Suppressor macrophage (primary cell): Measurements from ENCODE around the gene KLRC4.
A peak's percentile ranks its signal among the peaks of the same experiment; 100 is the strongest.
"Not testable (repeated sequence)": the region's sequence is repeated elsewhere in the genome, so short reads cannot be mapped to it uniquely, and the experiment has no call there.

Experiments
- DNase-seq, 4 experiments: peaks; one replicate each; pipeline ENCODE4 v3.0.0-alpha.2; 2020 to 2022
- total RNA-seq, 17 experiments: gene quantifications; one replicate each; lab custom pipeline; 2026; ENCODE audit warnings: mixed read lengths in 6 of 17, inconsistent platforms in 3 of 17; lab: John Stamatoyannopoulos, UW

Gene KLRC4, protein sequence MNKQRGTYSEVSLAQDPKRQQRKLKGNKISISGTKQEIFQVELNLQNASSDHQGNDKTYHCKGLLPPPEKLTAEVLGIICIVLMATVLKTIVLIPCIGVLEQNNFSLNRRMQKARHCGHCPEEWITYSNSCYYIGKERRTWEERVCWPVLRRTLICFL
- 0 to 0.36 (median 0) reads per million in 17 experiments for total RNA-seq

DNA sequence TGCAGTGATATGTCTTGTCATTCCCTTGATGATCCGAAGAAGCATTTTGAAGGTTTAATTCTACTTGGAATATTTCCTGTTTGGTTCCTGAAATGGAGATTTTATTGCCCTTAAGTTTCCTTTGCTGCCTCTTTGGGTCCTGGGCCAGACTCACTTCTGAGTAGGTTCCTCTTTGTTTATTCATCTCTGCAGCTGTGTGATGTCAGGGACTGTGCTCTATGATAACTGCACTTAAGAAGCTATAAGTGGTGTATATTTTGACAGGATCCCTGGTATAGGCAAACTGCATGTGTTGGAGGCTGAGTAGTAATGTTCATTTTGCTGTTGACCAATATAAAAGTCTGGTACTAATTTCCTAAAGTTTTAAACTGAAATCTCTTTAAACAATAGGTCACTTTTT, at the start of gene KLRC4:
TSS of gene KLRC4 (minus strand) at position 366 of the 400 bp plus-strand sequence. CDS start at position 184, 182 bp downstream.
- DNase-seq: peak; percentile 52 to 72 (median 56)

GRCh38 chr12:10457760-10458159, 48.2 kb upstream of the KLRC4 start:
- DNase-seq: no peak

DNA sequence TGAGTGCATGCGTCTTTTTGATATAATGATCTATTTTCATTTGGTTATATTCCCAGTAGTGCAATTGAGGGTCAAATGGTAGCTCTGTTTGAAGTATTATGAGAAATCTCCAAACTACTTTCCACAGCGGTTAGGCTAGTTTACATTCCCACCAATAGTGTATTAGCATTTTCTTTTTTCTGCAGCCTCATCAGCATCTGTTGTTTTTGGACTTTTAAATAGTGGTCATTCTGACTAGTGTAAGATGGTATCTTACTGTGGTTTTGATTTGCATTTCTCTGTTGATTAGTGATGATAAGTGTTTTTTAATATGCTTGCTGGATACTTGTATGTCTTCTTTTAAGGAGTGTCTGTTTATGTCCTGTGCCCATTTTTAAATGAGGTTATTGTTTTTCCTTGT, 47.3 kb upstream of the KLRC4 start:
- DNase-seq: no peak

- no peak for DNase-seq
These were observed 46.2 kb upstream of the KLRC4 start for GRCh38 chr12:10455766-10456165.

GRCh38 chr12:10454531-10454930, 45.0 kb upstream of the KLRC4 start:
- no peak for DNase-seq

DNA sequence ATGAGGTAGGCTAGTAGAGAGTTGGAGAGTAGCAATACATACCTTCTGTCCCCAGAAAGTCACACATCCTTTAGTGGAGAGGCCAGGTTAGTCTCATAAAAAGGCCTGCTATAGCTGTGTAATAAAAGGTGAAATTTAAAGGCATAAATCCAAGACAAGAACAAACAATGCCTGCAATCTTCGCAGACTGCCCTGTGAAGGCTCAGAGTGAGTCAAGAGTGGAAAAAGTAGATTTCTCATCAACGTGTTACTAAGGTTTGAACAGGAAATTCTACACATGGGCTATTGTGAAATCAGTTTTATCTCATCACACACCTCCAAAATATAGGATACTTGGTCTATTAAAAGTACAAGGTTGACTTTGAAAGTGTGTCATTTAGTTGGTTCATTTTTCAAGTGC, 43.6 kb upstream of the KLRC4 start, which contains the start of gene KLRC1:
TSS of gene KLRC1 (minus strand) at position 222 of the 400 bp plus-strand sequence. CDS start 2,221 bp downstream, outside the sequence.
- no peak for DNase-seq

- DNase-seq: peak in 1 of 4 experiments; percentile 4
These were observed 38.7 kb upstream of the KLRC4 start for GRCh38 chr12:10448236-10448635.

DNA sequence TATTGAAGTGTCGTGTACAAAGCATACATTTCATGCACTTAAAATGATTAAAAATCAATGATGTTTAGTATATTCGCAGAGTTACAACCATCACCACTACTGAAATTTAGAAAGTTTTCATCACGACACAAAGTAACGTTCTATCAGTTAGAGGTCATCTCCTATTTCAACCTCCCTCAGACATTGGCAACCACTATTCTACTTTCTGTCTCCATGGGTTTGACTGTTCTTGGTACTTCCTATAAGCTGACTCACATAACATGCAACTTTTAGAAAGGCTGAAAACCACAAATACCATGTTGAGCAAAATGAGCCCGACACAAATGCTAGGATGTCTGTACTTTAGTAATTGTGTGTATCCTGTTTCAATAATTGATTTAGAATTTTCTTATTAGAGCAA, 36.5 kb upstream of the KLRC4 start:
- not testable (repeated sequence) for DNase-seq

- not testable (repeated sequence) for DNase-seq
These were observed 31.6 kb upstream of the KLRC4 start for GRCh38 chr12:10441144-10441543.

- not testable (repeated sequence) for DNase-seq
These were observed 30.2 kb upstream of the KLRC4 start for GRCh38 chr12:10439608-10440274.

DNA sequence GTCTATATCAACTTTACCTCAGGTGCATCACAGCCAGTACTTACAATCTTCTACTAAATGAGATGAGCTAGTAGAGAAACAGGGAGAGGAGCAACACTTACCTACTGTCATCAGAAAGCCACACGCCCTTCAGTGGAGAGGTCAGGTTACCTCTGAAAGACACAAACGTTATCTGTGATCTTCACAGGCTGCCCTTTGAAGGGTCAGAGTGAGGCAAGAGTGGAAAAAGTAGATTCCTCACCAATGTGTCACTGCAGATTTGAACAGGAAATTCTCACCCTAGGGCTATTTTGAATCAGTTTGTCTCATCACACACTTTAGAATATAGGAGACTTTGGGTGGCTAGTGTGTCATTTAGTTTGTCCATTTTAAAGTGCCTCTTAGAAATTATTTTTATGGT, 28.0 kb upstream of the KLRC4 start:
- DNase-seq: not testable (repeated sequence)

- peak; percentile 13 to 31 (median 22) for DNase-seq
These were observed 26.3 kb upstream of the KLRC4 start, which contains the start of gene KLRC2 for GRCh38 chr12:10435816-10436215. KLRC2 (minus strand) TSS chr12:10436010; CDS start chr12:10435986, 24 bp downstream.

- not testable (repeated sequence) for DNase-seq
These were observed 21.1 kb upstream of the KLRC4 start for GRCh38 chr12:10430623-10431022.

DNA sequence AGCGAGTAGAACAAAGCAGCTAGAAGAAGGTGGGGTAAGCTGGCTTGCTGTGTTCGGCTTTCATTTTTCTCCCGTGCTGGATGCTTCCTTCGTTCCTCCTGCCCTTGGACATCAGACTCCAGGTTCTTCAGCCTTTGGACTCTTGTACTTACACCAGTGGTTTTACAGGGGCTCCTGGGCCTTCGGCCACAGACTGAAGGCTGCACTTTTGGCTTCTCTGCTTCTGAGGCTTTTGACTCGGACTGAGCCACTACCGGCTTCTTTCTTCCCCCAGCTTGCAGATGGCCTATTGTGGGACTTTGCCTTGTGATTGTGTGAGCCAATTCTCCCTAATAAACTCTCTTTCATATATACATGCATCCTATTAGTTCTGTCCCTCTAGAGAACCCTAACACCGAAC, 16.4 kb upstream of the KLRC4 start:
- not testable (repeated sequence) for DNase-seq

DNA sequence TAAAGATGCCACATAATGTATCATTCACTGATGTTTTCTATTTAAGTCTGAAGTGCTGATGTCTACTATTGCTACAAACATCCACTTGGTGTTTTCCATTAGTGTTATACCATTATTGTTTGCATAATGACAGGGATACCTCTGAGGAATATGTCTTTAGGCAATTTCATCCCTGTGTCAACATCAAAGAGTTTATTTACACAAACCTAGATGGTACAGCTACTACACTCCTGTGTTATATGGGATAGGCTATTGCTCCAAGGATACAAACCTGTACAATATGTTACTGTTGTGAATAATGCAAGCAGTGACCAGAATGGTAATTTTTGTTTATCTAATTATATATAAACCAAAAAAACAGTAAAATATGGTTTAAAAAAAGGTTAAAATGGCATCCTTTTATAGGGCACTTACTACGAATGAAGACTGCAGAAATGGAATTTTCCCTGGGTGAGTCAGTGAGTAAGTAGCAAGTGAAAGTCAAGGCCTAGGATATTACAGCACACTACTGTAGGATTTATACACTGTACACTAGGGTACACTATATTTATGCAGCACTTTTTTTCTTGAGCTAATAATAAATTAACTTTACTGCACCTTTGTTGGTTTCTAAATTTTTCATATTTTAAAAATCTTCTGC, 14.8 kb upstream of the KLRC4 start:
- not testable (repeated sequence) for DNase-seq

DNA sequence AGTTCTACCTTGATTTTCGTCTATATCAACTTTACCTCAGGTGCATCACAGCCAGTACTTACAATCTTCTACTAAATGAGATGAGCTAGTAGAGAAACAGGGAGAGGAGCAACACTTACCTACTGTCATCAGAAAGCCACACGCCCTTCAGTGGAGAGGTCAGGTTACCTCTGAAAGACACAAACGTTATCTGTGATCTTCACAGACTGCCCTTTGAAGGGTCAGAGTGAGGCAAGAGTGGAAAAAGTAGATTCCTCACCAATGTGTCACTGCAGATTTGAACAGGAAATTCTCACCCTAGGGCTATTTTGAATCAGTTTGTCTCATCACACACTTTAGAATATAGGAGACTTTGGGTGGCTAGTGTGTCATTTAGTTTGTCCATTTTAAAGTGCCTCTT, 12.6 kb upstream of the KLRC4 start:
- not testable (repeated sequence) for DNase-seq

- DNase-seq: not testable (repeated sequence)
These were observed 10.8 kb upstream of the KLRC4 start, which contains the start of gene KLRC3 for GRCh38 chr12:10420334-10420733. KLRC3 (minus strand) TSS chr12:10420595; CDS start chr12:10420550, 45 bp downstream.

DNA sequence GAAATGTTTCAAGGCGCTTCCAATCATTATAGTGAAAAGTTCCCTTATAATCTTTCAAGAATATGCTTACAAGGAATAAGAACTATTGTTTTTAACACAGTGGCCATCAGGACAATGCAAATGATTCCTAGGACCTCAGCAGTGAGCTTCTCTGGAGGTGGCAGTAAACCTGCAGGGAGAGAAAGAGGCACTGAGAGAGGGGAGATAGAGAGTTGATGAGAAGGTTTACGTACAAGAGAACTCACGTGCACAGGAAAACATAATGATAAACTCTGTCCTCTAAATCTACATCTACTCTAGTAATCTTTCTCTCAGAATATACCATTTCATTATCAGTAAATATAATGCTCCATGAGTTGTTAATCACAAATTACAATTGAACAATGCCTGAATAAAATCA, 715 bp downstream of the KLRC4 start:
- no peak for DNase-seq

GRCh38 chr12:10406725-10407124, 2.8 kb downstream of the KLRC4 start:
- peak; percentile 77 to 91 (median 84) for DNase-seq

- DNase-seq: no peak
These were observed 4.3 kb downstream of the KLRC4 start for GRCh38 chr12:10405294-10405693.

DNA sequence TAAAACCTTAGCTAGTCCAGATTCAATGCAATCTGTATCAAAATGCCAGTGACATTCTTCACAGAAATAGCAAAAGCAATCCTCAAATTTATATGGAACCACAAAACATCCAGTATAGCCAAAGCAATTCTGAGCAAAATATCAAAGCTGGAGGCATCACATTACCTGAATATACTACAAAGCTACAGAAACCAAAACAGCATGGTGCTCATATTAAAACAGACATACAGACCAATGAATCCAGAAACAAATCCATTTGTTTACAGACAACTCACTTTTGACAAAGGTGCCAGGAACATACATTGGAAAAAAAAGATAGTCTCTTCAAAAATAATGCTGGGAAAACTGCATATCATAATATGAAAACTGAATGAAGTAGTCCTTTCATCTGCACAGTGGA, 4.8 kb downstream of the KLRC4 start:
- DNase-seq: no peak

GRCh38 chr12:10400829-10401228, 8.7 kb downstream of the KLRC4 start:
- DNase-seq: no peak

DNA sequence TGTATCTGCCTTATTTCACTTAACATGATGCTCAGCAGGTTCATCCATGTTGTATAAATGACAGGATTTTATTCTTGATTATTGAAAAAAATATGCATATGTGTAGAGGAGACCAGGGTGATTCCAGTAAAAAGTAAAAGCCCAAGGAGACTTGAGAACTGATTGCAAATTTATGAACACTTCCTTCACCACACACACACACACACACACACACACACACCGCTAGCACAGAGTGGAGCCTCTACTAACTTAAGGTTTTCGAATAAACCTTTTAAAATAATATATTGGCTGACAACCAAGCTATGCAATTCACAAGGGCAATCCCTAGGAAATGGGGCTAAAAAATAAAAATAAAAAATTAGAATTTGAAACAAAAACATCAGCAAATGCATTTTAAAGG, 11.4 kb downstream of the KLRC4 start:
- no peak for DNase-seq
